Gastrocnemius medialis (tissue), 4 donors: ENCODE measurements around the gene RASL11B.

ENCODE experiments used
- POLR2A ChIP-seq, 2 donors: fragments of 450-650 bp; IDR thresholded peaks; one replicate each; pipeline ENCODE4 v1.6.1; 2017; ENCODE audit warnings: antibody characterized with exemption in 2 of 2, mild to moderate bottlenecking in 2 of 2, moderate library complexity in 2 of 2
- TF ChIP-seq, protein P1 (sequence below), 5 experiments: fragments of 450-650 bp in 3 of 5; fragments of 200-600 bp in 2 of 5; sonication (generic) in 2 of 5; IDR thresholded peaks in 4 of 5; conservative IDR thresholded peaks in 1 of 5; 1 replicate in 4 of 5; 2 replicates in 1 of 5; pipeline ENCODE4 v1.5.1; 2016 to 2019; ENCODE audit warnings: antibody characterized with exemption in 5 of 5, mild to moderate bottlenecking in 3 of 5, moderate library complexity in 3 of 5

- TF ChIP-seq, protein P1, sequence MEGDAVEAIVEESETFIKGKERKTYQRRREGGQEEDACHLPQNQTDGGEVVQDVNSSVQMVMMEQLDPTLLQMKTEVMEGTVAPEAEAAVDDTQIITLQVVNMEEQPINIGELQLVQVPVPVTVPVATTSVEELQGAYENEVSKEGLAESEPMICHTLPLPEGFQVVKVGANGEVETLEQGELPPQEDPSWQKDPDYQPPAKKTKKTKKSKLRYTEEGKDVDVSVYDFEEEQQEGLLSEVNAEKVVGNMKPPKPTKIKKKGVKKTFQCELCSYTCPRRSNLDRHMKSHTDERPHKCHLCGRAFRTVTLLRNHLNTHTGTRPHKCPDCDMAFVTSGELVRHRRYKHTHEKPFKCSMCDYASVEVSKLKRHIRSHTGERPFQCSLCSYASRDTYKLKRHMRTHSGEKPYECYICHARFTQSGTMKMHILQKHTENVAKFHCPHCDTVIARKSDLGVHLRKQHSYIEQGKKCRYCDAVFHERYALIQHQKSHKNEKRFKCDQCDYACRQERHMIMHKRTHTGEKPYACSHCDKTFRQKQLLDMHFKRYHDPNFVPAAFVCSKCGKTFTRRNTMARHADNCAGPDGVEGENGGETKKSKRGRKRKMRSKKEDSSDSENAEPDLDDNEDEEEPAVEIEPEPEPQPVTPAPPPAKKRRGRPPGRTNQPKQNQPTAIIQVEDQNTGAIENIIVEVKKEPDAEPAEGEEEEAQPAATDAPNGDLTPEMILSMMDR (IDR thresholded peaks at IDR 0.05 in 4 of 5, conservative IDR thresholded peaks at IDR 0.05 in 1 of 5) = no peak
- TF ChIP-seq POLR2A (IDR thresholded peaks at IDR 0.05) = no peak
Observed at GRCh38 chr4:52915191-52915590, 53.1 kb downstream of the RASL11B start.
